ENCODE data around the gene SLAMF9. TPM values are rescaled to one million over a fixed set of nuclear protein-coding genes. Genes with fewer than 3 reads are reported as not detected.

SLAMF9 gene
- total RNA-seq, 1 experiment from 2014 or later = not detected

- Mint-ChIP-seq H3K4me1 (peaks cover 20 to 22% of the 10 kb centered on the region in 2 experiments), H3K27ac (no peak overlapping the region), H3K9me3 (no peaks in the 10 kb centered on the region), H3K36me3 (ENCODE audit: insufficient read depth in 1 of 3, low read depth in 3 of 3) (no peaks in the 10 kb centered on the region), H3K27me3 (ENCODE audit: low read depth) (peaks cover 6% of the 10 kb centered on the region; the same call in 1 of the 2 replicates), H3K4me3 (no peak overlapping the region)
- Histone ChIP-seq H3K4me2 (ENCODE audit: insufficient read depth, insufficient read length, low read length) (no peak overlapping the region), H4K20me1 (ENCODE audit: control insufficient read depth, insufficient read depth, insufficient read length) (peaks cover 2% of the 10 kb centered on the region), H4K91ac (ENCODE audit: insufficient read length, low read depth, low read length) (no peak overlapping the region), H2BK15ac (ENCODE audit: low read depth, low read length) (no peak overlapping the region), H4K8ac (replicated peaks; ENCODE audit: insufficient read length, low read depth, low read length) (no peak overlapping the region), H2BK12ac (ENCODE audit: insufficient read length, low read depth, low read length) (no peak overlapping the region), H3K18ac (ENCODE audit: insufficient read length, low read depth, low read length) (no peak overlapping the region), H3K27me3 (ENCODE audit: insufficient read depth, low read length) (no peaks in the 10 kb centered on the region), H3K23me2 (ENCODE audit: insufficient read length, low read depth, low read length, poor library complexity, severe bottlenecking) (no peaks in the 10 kb centered on the region), H3K9ac (ENCODE audit: extremely low read depth, insufficient read length, low read length) (no peak overlapping the region), H3K9me3 (ENCODE audit: control insufficient read depth, low read depth, low read length) (no peaks in the 10 kb centered on the region), H3K4ac (ENCODE audit: low read depth, low read length) (no peak overlapping the region), H2AFZ (ENCODE audit: low read length) (no peak overlapping the region), H4K5ac (ENCODE audit: insufficient read length, low read depth, low read length) (no peak overlapping the region), H3K27ac (ENCODE audit: insufficient read length, low read depth, low read length) (no peak overlapping the region), H2BK5ac (ENCODE audit: insufficient read length, low read length) (no peak overlapping the region), H3K56ac (ENCODE audit: insufficient read length, low read depth, low read length) (no peak overlapping the region), H3T11ph (ENCODE audit: low read length) (no peak overlapping the region), H3K14ac (ENCODE audit: insufficient read depth, low read length) (no peak overlapping the region; the same call in 1 of the 2 replicates), H3K79me2 (ENCODE audit: insufficient read depth, low read length) (no peaks in the 10 kb centered on the region), H3K4me1 (ENCODE audit: insufficient read depth, low read length) (no peaks in the 10 kb centered on the region), H3K23ac (ENCODE audit: insufficient read length, low read depth, low read length) (no peak overlapping the region), H2AK5ac (ENCODE audit: insufficient read length, low read length) (no peak overlapping the region), H2BK20ac (ENCODE audit: low read depth, low read length, poor library complexity, severe bottlenecking) (no peak overlapping the region), H2BK120ac (ENCODE audit: low read depth, low read length, poor library complexity, severe bottlenecking) (no peak overlapping the region), H3K79me1 (ENCODE audit: insufficient read depth, low read depth, low read length, poor library complexity, severe bottlenecking) (no peaks in the 10 kb centered on the region)
- no CpG with 5 or more reads among the region's 15 CpGs for WGBS (ENCODE audit: extremely low coverage, insufficient read length, low lambda C conversion rate)
- TF ChIP-seq CTCF (conservative IDR thresholded peaks at IDR 0.05) = no peak
- peak; percentile 13 for DNase-seq
These were observed 7.6 kb upstream of the SLAMF9 start for GRCh38 chr1:159961636-159962035.

All from H9 (cell line).